Measurements from ENCODE around the gene CAMSAP3. TPM values are rescaled to one million over a fixed set of nuclear protein-coding genes. Genes with fewer than 3 reads are reported as not detected.
"Not testable (repeated sequence)": the region's sequence is repeated elsewhere in the genome, so short reads cannot be mapped to it uniquely, and the experiment has no call there.

Gene CAMSAP3
- total RNA-seq, 1 donor from 2014 or later, result 29.3 TPM

GRCh38 chr19:7631577-7631976, 35.9 kb downstream of the CAMSAP3 start:
- no peak for DNase-seq (ENCODE audit: low spot score)

DNA sequence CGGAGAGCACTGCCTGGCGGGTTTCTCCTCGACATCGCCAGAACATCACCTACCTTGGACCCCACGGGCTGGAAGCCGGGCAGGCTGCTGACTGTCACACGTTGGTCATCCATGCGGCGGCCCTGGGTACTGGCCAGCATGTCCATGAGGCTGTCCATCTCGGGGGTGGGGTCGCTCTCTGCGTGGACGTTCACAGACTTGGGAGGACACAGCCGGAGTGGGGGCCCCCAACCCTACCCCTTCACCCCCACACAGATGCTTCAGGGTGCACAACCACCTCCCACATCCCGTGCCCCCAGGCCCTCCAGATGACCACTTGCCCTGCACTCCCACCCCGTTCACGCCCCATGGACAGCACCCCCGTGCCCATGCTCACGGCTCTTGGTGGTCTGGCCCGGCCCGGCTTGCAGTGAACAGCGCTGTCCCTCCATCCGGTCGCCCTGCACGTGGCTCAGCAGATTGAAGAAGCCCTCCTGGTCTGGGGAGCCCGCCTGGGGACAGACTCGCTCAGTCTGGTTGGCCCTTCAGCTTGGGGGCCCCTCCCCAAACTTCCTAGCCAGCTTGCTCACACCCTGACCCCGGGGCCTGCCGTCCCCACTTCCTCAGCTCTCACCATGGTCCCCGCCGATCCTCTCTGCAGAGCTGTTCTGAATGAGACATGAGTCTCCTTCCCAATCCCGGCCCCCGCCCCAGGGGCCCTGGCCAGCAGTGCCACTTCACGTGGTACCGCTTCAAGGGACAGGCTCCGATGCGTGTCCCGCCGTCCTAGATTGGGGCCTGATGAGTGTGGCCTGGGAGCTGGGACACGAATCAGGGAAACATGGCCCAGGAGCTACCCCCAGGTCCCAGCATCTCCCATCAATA, 36.9 kb downstream of the CAMSAP3 start:
- no peak for DNase-seq (ENCODE audit: low spot score)

- no peak for DNase-seq (ENCODE audit: low spot score)
Measured at GRCh38 chr19:7633698-7634097, 38.0 kb downstream of the CAMSAP3 start, which contains the start of gene PCP2. TSS of gene PCP2 (minus strand) at chr19:7633719. CDS start at chr19:7633457, 262 bp downstream.

- no peak for DNase-seq (ENCODE audit: low spot score)
Measured at GRCh38 chr19:7635670-7636069, 40.0 kb downstream of the CAMSAP3 start.

DNA sequence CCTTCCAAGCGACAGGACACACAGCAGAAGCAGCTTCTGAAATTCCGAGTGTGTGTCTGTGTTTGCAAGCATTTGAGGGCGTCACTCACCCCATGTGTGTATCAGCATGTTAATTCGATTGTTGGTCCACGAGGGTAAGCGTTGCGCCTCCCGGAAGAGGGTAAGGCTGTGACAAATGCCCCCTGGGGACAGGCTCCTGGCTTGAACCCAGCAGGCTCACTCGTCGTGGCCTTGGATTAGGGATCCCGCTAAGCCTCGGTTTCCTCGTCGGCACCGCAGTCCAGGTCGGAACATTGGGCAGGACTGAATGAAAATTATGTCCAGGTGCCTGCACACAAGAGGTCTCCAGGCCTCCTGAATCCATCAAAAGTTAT, 40.6 kb downstream of the CAMSAP3 start:
- DNase-seq (ENCODE audit: low spot score), result no peak

DNA sequence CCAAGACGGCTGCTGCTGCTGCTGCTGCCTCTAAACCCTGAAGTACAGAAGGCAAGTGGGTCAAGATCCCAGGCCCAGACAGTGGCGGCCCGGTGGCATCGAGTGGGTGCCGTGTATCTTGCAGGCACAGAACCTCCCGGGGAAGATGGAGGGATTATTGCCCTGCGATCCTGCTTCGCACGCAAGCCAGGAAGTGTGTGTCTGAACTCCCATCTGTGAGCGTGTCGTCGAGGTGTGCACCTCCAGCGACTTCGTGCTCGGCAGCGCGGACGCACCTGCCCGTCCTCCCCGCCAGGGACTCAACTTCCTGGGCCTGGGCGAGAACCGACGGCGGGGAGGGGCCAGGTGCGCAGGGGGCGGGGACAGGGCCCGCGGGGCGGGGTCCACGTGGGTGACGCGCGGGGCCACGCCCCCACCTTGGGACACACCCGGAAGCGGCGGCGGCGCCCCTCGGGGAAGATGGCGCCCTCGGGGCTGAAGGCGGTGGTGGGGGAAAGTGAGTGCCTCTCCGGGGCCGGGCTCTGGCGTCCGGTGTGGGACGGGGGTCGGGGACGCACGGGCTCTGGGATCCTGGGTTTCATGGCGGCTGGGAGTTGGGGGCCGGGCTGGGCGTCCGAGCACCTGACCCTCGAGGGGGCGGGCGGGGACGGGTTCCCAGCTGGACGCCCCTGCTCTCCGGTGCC, 41.2 kb downstream of the CAMSAP3 start, which contains the start of gene STXBP2:
Gene STXBP2, plus strand, starts transcription at position 420 of the 683 bp plus-strand sequence. Its CDS starts 40 bp downstream, at position 460.
- DNase-seq (ENCODE audit: low spot score), result peak; percentile 86

GRCh38 chr19:7637374-7638256, 42.0 kb downstream of the CAMSAP3 start:
- DNase-seq (ENCODE audit: low spot score), result no peak

- no peak for DNase-seq (ENCODE audit: low spot score)
Measured at GRCh38 chr19:7638802-7639465, 43.3 kb downstream of the CAMSAP3 start.

DNA sequence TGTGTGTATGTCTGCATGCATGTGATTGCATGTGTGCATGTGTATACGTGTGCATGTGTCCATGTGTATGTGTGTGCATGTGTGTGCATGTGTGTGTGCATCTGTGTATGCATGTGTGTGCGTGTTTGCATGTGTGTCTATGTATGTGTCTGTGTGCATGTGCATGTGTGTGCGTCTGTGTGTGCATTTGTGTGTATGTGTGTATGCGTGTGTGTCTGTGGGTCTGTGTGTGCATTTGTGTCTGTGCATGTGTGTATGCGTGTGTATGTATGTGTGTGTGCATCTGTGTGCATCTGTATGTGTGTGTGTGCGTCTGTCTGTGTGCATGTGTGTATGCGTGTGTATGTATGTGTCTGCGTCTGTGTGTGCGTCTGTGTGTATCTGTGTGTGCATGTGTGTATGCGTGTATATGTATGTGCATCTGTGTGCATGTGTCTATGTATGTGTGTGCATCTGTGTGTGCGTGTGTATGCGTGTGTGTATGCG, 44.2 kb downstream of the CAMSAP3 start:
- DNase-seq (ENCODE audit: low spot score), result no peak

DNA sequence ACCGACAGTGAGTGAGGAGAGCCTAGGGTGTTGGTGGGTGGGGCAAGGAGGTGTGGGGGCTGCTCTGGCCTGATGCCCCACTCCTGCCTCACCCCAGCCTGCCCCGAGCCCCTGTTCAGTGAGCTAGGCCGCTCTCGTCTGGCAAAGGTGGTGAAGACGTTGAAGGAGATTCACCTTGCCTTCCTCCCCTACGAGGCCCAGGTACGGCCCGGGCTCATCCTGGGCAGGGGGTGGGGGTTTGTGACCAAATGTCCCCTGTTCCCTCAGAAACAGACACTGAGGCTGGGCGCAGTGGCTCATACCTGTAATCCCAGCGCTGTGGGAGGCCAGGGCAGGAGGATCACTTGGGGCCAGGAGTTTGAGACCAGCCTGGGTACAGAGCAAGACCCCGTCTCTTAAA, 45.1 kb downstream of the CAMSAP3 start:
- DNase-seq (ENCODE audit: low spot score), result no peak

DNA sequence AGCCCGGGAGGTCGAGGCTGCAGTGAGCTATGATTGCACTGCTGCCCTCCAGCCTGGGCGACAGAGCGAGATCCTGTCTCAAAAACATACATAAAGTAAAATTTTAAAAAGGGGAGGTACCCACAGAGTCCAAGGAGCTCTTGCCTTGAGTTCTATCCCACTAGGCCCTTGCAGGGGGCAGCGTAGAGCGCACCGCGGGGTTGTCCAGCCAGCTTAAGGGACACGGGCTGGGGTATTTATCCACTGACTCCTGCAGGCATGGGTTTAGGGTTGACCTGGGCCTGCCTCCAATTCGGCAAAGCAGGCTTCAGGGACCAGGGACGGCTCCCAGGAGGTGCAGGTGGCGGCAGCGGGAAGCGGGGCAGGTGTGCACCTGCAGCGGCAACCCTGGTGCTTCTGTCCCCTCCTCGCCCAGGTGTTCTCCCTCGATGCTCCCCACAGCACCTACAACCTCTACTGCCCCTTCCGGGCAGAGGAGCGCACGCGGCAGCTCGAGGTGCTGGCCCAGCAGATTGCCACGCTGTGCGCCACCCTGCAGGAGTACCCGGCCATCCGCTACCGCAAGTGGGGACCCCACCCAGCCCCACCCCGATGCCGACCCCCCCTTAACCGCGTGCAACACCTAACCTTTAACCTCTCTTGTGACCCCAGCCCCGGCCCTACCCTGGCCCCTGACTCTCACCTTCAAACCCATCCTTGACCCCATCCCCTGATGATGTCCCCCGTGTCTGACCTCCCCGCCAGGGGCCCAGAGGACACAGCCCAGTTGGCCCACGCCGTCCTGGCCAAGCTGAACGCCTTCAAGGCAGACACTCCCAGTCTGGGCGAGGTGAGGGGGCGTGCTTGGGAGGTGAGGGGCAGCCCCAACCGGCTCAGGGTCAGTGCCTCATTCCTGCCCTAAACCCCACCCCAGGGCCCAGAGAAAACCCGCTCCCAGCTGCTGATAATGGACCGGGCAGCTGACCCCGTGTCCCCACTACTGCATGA, 45.9 kb downstream of the CAMSAP3 start:
- DNase-seq (ENCODE audit: low spot score), result no peak

GRCh38 chr19:7642295-7643030, 46.8 kb downstream of the CAMSAP3 start:
- DNase-seq (ENCODE audit: low spot score), result no peak

DNA sequence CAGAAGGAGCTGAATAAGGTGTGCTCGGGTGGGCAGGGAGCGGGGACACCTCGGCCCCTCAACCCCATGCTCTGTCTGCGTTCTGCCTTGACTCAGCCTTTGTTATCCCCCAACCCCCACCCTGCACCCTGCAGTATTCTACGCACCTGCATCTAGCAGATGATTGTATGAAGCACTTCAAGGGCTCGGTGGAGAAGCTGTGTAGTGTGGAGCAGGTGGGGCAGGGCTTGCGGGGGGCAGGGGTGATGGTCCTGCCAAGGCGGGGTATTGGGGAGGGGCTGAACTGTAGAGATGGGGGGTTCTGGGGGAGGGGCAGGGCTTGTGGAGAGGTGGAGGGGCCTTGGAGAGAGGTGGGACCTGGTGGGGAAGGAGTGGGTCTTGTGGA, 47.4 kb downstream of the CAMSAP3 start:
- DNase-seq (ENCODE audit: low spot score), result no peak

DNA sequence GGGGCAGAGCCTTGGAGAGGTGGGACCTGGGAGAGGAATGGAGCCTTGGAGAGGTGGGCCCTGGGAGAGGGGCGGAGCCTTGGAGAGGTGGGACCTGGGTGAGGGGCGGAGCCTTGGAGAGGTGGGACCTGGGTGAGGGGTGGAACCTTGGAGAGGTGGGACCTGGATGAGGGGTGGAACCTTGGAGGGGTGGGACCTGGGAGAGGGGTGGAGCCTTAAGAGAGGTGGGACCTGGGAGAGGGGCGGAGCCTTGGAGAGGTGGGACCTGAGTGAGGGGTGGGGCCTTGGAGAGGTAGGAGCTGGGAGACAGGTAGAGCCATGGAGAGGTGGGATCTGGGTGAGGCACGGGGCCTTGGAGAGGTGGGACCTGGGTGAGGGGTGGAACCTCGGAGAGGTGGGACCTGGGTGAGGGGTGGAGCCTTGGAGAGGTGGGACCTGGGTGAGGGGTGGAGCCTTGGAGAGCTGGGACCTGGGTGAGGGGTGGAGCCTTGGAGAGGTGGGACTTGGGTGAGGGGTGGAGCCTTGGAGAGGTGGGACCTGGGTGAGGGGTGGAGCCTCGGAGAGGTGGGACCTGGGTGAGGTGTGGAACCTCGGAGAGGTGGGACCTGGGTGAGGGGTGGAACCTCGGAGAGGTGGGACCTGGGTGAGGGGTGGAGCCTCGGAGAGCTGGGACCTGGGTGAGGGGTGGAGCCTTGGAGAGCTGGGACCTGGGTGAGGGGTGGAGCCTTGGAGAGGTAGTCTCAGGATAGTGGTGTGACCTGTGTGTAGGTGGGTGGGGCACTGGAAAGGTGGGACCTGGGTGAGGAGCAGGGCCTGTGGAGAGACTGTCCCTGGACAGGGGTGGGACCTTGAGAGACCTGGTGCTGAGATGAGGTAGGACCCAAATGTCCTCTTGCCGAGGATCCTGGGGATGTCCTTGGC, 48.2 kb downstream of the CAMSAP3 start:
- DNase-seq (ENCODE audit: low spot score), result not testable (repeated sequence)

- DNase-seq (ENCODE audit: low spot score), result no peak
Measured at GRCh38 chr19:7644550-7644877, 48.9 kb downstream of the CAMSAP3 start.

DNA sequence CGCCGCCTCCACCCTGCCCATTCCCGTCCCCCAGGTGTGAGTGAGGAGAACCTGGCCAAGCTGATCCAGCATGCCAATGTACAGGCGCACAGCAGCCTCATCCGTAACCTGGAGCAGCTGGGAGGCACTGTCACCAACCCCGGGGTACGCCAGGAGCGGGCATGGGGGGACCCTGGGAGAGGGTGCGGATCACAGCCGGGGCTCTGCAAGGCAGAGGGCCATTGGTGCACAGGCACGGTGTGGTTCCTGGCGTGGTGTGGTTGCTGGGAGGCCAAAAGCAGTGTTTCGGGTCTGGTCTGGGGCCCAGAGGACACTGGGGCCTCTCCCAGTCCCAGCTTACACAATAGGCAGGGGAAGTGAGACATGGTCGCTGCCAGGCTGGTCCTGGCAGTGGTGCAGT, 49.5 kb downstream of the CAMSAP3 start:
- no peak for DNase-seq (ENCODE audit: low spot score)

DNA sequence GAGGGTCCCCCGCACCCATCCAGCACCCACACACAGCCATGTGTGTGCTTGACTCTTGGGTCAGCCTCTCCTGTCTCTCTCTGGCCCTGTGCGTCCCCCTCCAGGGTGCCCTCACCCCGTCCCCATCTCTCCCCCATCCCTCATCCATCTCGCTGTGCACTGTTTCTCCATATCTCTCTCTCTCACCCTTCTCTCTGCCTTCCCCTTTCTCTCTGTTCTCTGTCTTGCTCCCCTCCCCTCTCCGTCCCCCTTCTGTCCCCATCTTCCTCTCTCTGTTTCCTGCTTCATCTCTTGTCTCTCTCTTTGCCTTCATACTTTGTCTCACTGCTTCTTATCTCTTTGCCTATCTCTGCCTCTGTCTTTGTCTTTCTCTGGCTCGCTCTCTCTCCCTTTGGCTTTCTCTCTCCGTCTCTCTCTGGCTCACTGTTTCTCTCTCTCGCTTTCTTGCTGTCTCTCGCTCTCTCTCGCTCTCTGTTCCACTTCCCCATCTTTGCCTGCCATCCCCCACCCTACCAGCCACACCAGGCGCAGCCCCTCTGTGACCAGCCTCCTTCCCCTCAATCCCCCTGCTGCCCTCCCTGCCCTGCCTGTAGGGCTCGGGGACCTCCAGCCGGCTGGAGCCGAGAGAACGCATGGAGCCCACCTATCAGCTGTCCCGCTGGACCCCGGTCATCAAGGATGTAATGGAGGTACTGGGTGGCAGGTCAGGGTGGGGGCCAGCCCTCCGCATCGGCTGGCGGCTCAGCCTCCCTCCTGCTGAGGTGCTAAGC, 50.2 kb downstream of the CAMSAP3 start:
- no peak for DNase-seq (ENCODE audit: low spot score)

- no peak for DNase-seq (ENCODE audit: low spot score)
Measured at GRCh38 chr19:7646426-7646700, 50.7 kb downstream of the CAMSAP3 start.
